PC-3 (cell line): ENCODE measurements around the gene SLC30A10.

Experiments
- CTCF ChIP-seq: fragments of 300-600 bp; sonication (generic); conservative IDR thresholded peaks from 2 replicates; pipeline ENCODE4 v1.5.1; 2017; ENCODE audit warnings: antibody characterized with exemption, low read depth, mild to moderate bottlenecking, low read length
- EZH2 ChIP-seq: fragments of 300-600 bp; sonication (generic); IDR thresholded peaks from one replicate; pipeline ENCODE4 v1.6.1; 2017; ENCODE audit warnings: antibody characterized with exemption, mild to moderate bottlenecking, low read length; ENCODE audit not compliant: unreplicated experiment

- TF ChIP-seq CTCF, result no peak
- no peak for TF ChIP-seq EZH2
These were observed 44.7 kb downstream of the SLC30A10 start for GRCh38 chr1:219883400-219884332.
